K562 (cell line): Measurements from ENCODE around the gene BMP2K. TPM values are rescaled to one million over a fixed set of nuclear protein-coding genes. Genes with fewer than 3 reads are reported as not detected.

Experiments
- ATAC-seq: fragments of 200-7000 bp; cut with Tn5 transposase; 3 replicates; pipeline ENCODE4 v1.9.1; 2020; ENCODE audit warnings: moderate library complexity
- BruUV-seq: library from RNA; stranded (reverse); fragments of 400-500 nt; replicated peaks from 2 replicates; lab custom pipeline; 2021; lab: Mats Ljungman, UMichigan
- CTCF ChIA-PET: fragments of 300-600 bp; formaldehyde crosslinking; extraction: SDS; loops from one replicate; lab custom pipeline; 2021; ENCODE audit warnings: low intra/inter-chr PET ratio; lab: Yijun Ruan, JAX
- POLR2A ChIA-PET: fragments of 300-600, 350-650 bp; sonication (Branson Sonifier 250); formaldehyde crosslinking; extraction: SDS; loops from one replicate; lab custom pipeline; 2021; ENCODE audit warnings: antibody characterized with exemption, inconsistent platforms; lab: Yijun Ruan, JAX
- DNase-seq, 4 experiments: peaks; one replicate each; pipeline versions ENCODE4 v3.0.0 to v3.0.0-alpha.2; 2011 to 2018; ENCODE audit warnings: low spot score in 3 of 4, mixed read lengths in 3 of 4; ENCODE audit errors: extremely low read depth in 1 of 4
- FAIRE-seq: peaks from 2 replicates; lab custom pipeline; 2011; peaks lifted over from hg19 to GRCh38; lab: Jason Lieb, UNC
- H2AFZ ChIP-seq: 2 replicates; pipeline ENCODE4 v1.6.0; 2011; ENCODE audit warnings: low read depth, low read length, control low read depth, inconsistent platforms
- H3K27ac ChIP-seq: fragments of 200-600 bp; 3 replicates; pipeline ENCODE4 v1.8.0; 2011; ENCODE audit warnings: low read depth, mild to moderate bottlenecking, control low read depth, inconsistent platforms, low read length, moderate library complexity, mixed read lengths; ENCODE audit errors: extremely low read depth
- H3K27me3 ChIP-seq, 2 experiments: fragments of 300-600 bp in 1 of 2; 2 replicates in 1 of 2; 3 replicates in 1 of 2; pipeline versions ENCODE4 v1.6.0 to v1.8.0; 2011; ENCODE audit warnings: inconsistent platforms in 2 of 2, low read length in 2 of 2, mild to moderate bottlenecking in 1 of 2, mixed read lengths in 1 of 2, moderate library complexity in 1 of 2; ENCODE audit not compliant: control insufficient read depth in 2 of 2, insufficient read depth in 2 of 2
- H3K36me3 ChIP-seq: fragments of 300-600 bp; 3 replicates; pipeline ENCODE4 v1.8.0; 2011; ENCODE audit warnings: mild to moderate bottlenecking, low read length, inconsistent platforms; ENCODE audit not compliant: control insufficient read depth, insufficient read depth
- H3K4me1 ChIP-seq, 2 experiments: fragments of 200-600 bp in 1 of 2; replicated peaks in 1 of 2; 2 replicates in 1 of 2; 3 replicates in 1 of 2; pipeline versions ENCODE4 v1.5.1 to v1.8.0; 2011; ENCODE audit warnings: inconsistent platforms in 2 of 2, low read length in 2 of 2, mild to moderate bottlenecking in 1 of 2, mixed read lengths in 1 of 2, moderate library complexity in 1 of 2; ENCODE audit not compliant: control insufficient read depth in 2 of 2, insufficient read depth in 2 of 2
- H3K4me2 ChIP-seq: 2 replicates; pipeline ENCODE4 v1.6.1; 2011; ENCODE audit warnings: low read length, control low read depth, inconsistent platforms, mixed read lengths; ENCODE audit not compliant: insufficient read depth
- H3K4me3 ChIP-seq: fragments of 200-600 bp; sonication (generic), shearing (Covaris generic); 2 replicates; pipeline ENCODE4 v1.5.1; 2016; ENCODE audit warnings: control low read depth, inconsistent platforms
- H3K79me2 ChIP-seq: fragments of 200-600 bp; 3 replicates; pipeline ENCODE4 v1.8.0; 2011; ENCODE audit warnings: low read length, inconsistent platforms; ENCODE audit not compliant: control insufficient read depth, insufficient read depth
- H3K9ac ChIP-seq, 2 experiments: 2 replicates each; pipeline versions ENCODE4 v1.6.0 to v1.6.1; 2011; ENCODE audit warnings: low read depth in 2 of 2, low read length in 2 of 2, control low read depth in 1 of 2, inconsistent platforms in 1 of 2, mild to moderate bottlenecking in 1 of 2, mixed read lengths in 1 of 2; ENCODE audit not compliant: insufficient read depth in 1 of 2
- H3K9me1 ChIP-seq: one replicate; pipeline ENCODE4 v1.6.0; 2011; ENCODE audit warnings: inconsistent platforms, mild to moderate bottlenecking, low read length, moderate library complexity; ENCODE audit not compliant: control insufficient read depth, insufficient read depth
- H3K9me3 ChIP-seq: replicated peaks from 2 replicates; pipeline ENCODE4 v1.5.1; 2011; ENCODE audit warnings: low read depth, low read length, inconsistent platforms; ENCODE audit not compliant: control insufficient read depth, insufficient read depth
- H4K20me1 ChIP-seq: replicated peaks from 2 replicates; pipeline ENCODE4 v1.6.1; 2011; ENCODE audit warnings: low read length, inconsistent platforms, mixed read lengths; ENCODE audit not compliant: control insufficient read depth, insufficient read depth
- CAMTA2 ChIP-seq: fragments of 250-450 bp; sonication (Bioruptor Pico); conservative IDR thresholded peaks from 2 replicates; pipeline ENCODE4 v1.5.1; 2022
- CBX8 ChIP-seq: fragments of 200-600 bp; sonication (generic); IDR thresholded peaks from 2 replicates; pipeline ENCODE4 v1.6.1; 2012; ENCODE audit warnings: borderline replicate concordance, mixed run types, low read depth, mild to moderate bottlenecking, moderate library complexity, mixed read lengths, low read length, control low read depth, inconsistent platforms; ENCODE audit not compliant: poor library complexity, severe bottlenecking; ENCODE audit errors: extremely low read depth
- FIP1L1 ChIP-seq: fragments of 200-400 bp; formaldehyde crosslinking; IDR thresholded peaks from 2 replicates; pipeline ENCODE4 v1.6.1; 2018; ENCODE audit warnings: mild to moderate bottlenecking, low read depth, low read length; ENCODE audit not compliant: poor library complexity, severe bottlenecking
- KDM1A ChIP-seq, 2 experiments: fragments of 450-650 bp; IDR thresholded peaks; 2 replicates each; pipeline ENCODE4 v1.6.1; 2016; ENCODE audit warnings: mild to moderate bottlenecking in 2 of 2
- MYNN ChIP-seq, 2 experiments: sonication (generic); formaldehyde crosslinking in 1 of 2; IDR thresholded peaks; 2 replicates each; pipeline versions ENCODE4 v1.5.0 to v1.6.1; 2016 to 2020; ENCODE audit warnings: antibody characterized with exemption in 1 of 2, missing genetic modification reagents in 1 of 2
- NFE2 ChIP-seq: IDR thresholded peaks from 2 replicates; pipeline ENCODE4 v1.6.1; 2014; ENCODE audit warnings: antibody characterized with exemption, low read depth
- NFE2L1 ChIP-seq: fragments of 450-650 bp; IDR thresholded peaks from 2 replicates; pipeline ENCODE4 v1.6.1; 2016; ENCODE audit warnings: missing genetic modification characterization, low read depth, mild to moderate bottlenecking, missing compliant biosample characterization, moderate library complexity, borderline replicate concordance
- RCOR1 ChIP-seq, 2 experiments: IDR thresholded peaks; 2 replicates each; pipeline ENCODE4 v1.6.1; 2012; ENCODE audit warnings: low read depth in 2 of 2, low read length in 2 of 2, borderline replicate concordance in 1 of 2, improper control_type of control experiment in 1 of 2
- ZNF551 ChIP-seq: fragments of 250-450 bp; sonication (Bioruptor Pico); IDR thresholded peaks from 2 replicates; pipeline ENCODE4 v1.5.0; 2021; ENCODE audit warnings: mild to moderate bottlenecking, moderate library complexity
- WGBS: fragments of 100-300 bp; shearing (Covaris generic); methylation state at CpG from one replicate; pipeline ENCODE4 v1.1.6; 2016; ENCODE audit warnings: low coverage, mixed read lengths; ENCODE audit not compliant: insufficient coverage; ENCODE audit errors: missing lambda C conversion rate; 5-methylcytosine and 5-hydroxymethylcytosine counted together
- in situ Hi-C: fragments of 300-500 bp; cut with MboI; formaldehyde crosslinking; loops from 4 replicates; pipeline ENCODE4 v1.15.0; 2018; ENCODE audit warnings: inconsistent platforms, mixed read lengths
- intact Hi-C: fragments of 100-400 bp; cut with micrococcal nuclease; formaldehyde crosslinking; loops from 2 replicates; pipeline ENCODE4 v1.14.2; 2022
- polyA plus RNA-seq, 8 experiments: library from polyadenylated mRNA; depleted of rRNA in 4 of 8; stranded (reverse) in 5 of 8; unstranded in 3 of 8; fragments of >200 nt; fragmentation: Nextera tagmentation in 2 of 8; fragmentation: Illumina TruSeq in 1 of 8; extraction: Ambion mirVana in 2 of 8; extraction: Trizol in 1 of 8; gene quantifications; 2 replicates each; pipeline versions ENCODE4 v1.2.1 to v1.2.3, GENCODE V29; 2011 to 2014; ENCODE audit warnings: inconsistent platforms in 1 of 8, missing spikeins in 1 of 8
- total RNA-seq, 7 experiments: library from RNA; depleted of rRNA in 6 of 7; stranded (reverse); fragments of >200 nt in 6 of 7; fragmentation: Illumina TruSeq in 2 of 7; extraction: Trizol in 2 of 7; gene quantifications; 2 replicates each; pipeline versions ENCODE4 v1.2.1 to v1.2.3, GENCODE V29; 2011 to 2021; ENCODE audit warnings: low replicate concordance in 1 of 7

BMP2K gene
- total and polyA plus RNA-seq, 9 of the 15 experiments (the other 6 are each of a cell fraction or from before 2014, with no cell fraction given), result 17.0 to 217 (median 104) TPM

- TF ChIP-seq RCOR1 (IDR thresholded peaks at IDR 0.05; ENCODE audit: borderline replicate concordance in 1 of 2, low read depth in 2 of 2, low read length in 2 of 2), result 0 out of 4 replicates have a peak, but pooled peaks of 1 of the 2 experiments have one; percentile 32
- TF ChIP-seq ZNF551 (CRISPR knock-in tag), result no peak
- TF ChIP-seq MYNN (IDR thresholded peaks at IDR 0.05), result no peak
- TF ChIP-seq MYNN (CRISPR knock-in tag; IDR thresholded peaks at IDR 0.05), result no peak
- peak; percentile 75 to 77 for TF ChIP-seq KDM1A (IDR thresholded peaks at IDR 0.05)
- TF ChIP-seq NFE2, result no peak
- no peak for TF ChIP-seq CBX8
Observed at GRCh38 chr4:78910612-78911011, 134.5 kb downstream of the BMP2K start (continued).

GRCh38 chr4:78922207-78922606 lies 146.1 kb downstream of the BMP2K start:
- H3K9ac ChIP-seq, result no peak overlapping the region
- no TSS peak for BruUV-seq
- H3K36me3 ChIP-seq, result peaks cover 56% of the 10 kb centered on the region
- FAIRE-seq (peak; percentile 35), DNase-seq (no peak), ATAC-seq (no peak)
- H3K4me2 ChIP-seq, result no peak overlapping the region
- no peak overlapping the region for H2AFZ ChIP-seq
- intact Hi-C loops (loop anchor here (5.0 kb wide), 1 partner anchor 310 kb away; no protein-coding TSS in a partner anchor), in situ Hi-C loops (no loop called here)
- H3K79me2 ChIP-seq, result no peaks in the 10 kb centered on the region
- ChIA-PET CTCF (no interaction called here), POLR2A (interaction anchor here (0.6 to 2.1 kb wide), 3 partner anchors 10 to 129 kb away, joined by 3 to 7 read pairs (median 3); no protein-coding TSS in a partner anchor)
- no peaks in the 10 kb centered on the region for H3K9me3 ChIP-seq
- peaks cover 0 to 2% of the 10 kb centered on the region in 2 experiments; a peak in 1 of 5 replicates for H3K4me1 ChIP-seq
- no peak overlapping the region for H3K27ac ChIP-seq
- no peaks in the 10 kb centered on the region for H3K27me3 ChIP-seq
- no peaks in the 10 kb centered on the region for H4K20me1 ChIP-seq
- no peak overlapping the region for H3K4me3 ChIP-seq
- TF ChIP-seq CAMTA2 (CRISPR knock-in tag), result no peak
- TF ChIP-seq FIP1L1, result no peak
- TF ChIP-seq NFE2L1, result no peak
- 67% methylated on average over 4 of the region's 4 CpGs for WGBS
- H3K9me1 ChIP-seq, result no peaks in the 10 kb centered on the region
